PC-9 (cell line): ENCODE data around the gene SUCO. TPM values are rescaled to one million over a fixed set of nuclear protein-coding genes. Genes with fewer than 3 reads are reported as not detected.

ENCODE experiments used
- BruUV-seq: library from RNA; stranded (reverse); fragments of 400-500 nt; replicated peaks from 2 replicates; lab custom pipeline; 2021; lab: Mats Ljungman, UMichigan
- CTCF ChIA-PET: fragments of 300-600 bp; sonication (Branson Sonifier 250); formaldehyde crosslinking; loops from one replicate; lab custom pipeline; 2022; ENCODE audit warnings: antibody characterized with exemption; lab: Charles Lee
- POLR2A ChIA-PET: fragments of 300-600 bp; sonication (Branson Sonifier 250); formaldehyde crosslinking; loops from one replicate; lab custom pipeline; 2022; ENCODE audit warnings: antibody characterized with exemption; ENCODE audit not compliant: unreplicated experiment; lab: Charles Lee
- DNase-seq, 2 experiments: peaks; one replicate each; pipeline versions ENCODE4 v3.0.0 to v3.0.0-alpha.2; 2015 to 2022; ENCODE audit warnings: mixed read lengths in 1 of 2
- H2AFZ ChIP-seq: fragments of 200-600 bp; sonication (generic); 2 replicates; pipeline ENCODE4 v1.8.1; 2017; ENCODE audit warnings: antibody characterized with exemption
- H3F3A ChIP-seq: fragments of 200-600 bp; sonication (generic); 2 replicates; pipeline ENCODE4 v1.8.1; 2017; ENCODE audit warnings: antibody characterized with exemption, mild to moderate bottlenecking, low read depth; ENCODE audit not compliant: insufficient read depth
- H3K27ac ChIP-seq: fragments of 200-600 bp; sonication (generic); 2 replicates; pipeline ENCODE4 v1.6.1; 2016; ENCODE audit warnings: mixed run types
- H3K27me3 ChIP-seq: fragments of 200-600 bp; sonication (generic); 2 replicates; pipeline ENCODE4 v1.6.1; 2016; ENCODE audit warnings: low read depth, mixed run types; ENCODE audit not compliant: insufficient read depth
- H3K36me3 ChIP-seq: fragments of 200-600 bp; sonication (generic); 2 replicates; pipeline ENCODE4 v1.6.1; 2016; ENCODE audit warnings: low read depth, mixed run types
- H3K4me1 ChIP-seq: fragments of 200-600 bp; sonication (generic); replicated peaks from 2 replicates; pipeline ENCODE4 v1.6.1; 2016; ENCODE audit warnings: mixed run types; ENCODE audit not compliant: insufficient read depth
- H3K4me2 ChIP-seq: fragments of 200-600 bp; sonication (generic); 2 replicates; pipeline ENCODE4 v1.6.1; 2017; ENCODE audit warnings: mixed run types
- H3K4me3 ChIP-seq: fragments of 200-600 bp; sonication (generic); 2 replicates; pipeline ENCODE4 v1.6.1; 2016; ENCODE audit warnings: mixed run types
- H3K79me2 ChIP-seq: fragments of 200-600 bp; sonication (generic); 2 replicates; pipeline ENCODE4 v1.6.1; 2017; ENCODE audit warnings: low read depth, mixed run types
- H3K9me2 ChIP-seq: fragments of 200-600 bp; sonication (generic); 2 replicates; pipeline ENCODE4 v1.8.1; 2017; ENCODE audit warnings: mild to moderate bottlenecking; ENCODE audit not compliant: insufficient read depth
- H3K9me3 ChIP-seq: fragments of 200-600 bp; sonication (generic); 2 replicates; pipeline ENCODE4 v1.8.1; 2016; ENCODE audit warnings: low read depth; ENCODE audit not compliant: insufficient read depth
- H4K20me1 ChIP-seq: fragments of 200-600 bp; sonication (generic); 2 replicates; pipeline ENCODE4 v1.8.1; 2017; ENCODE audit not compliant: insufficient read depth
- CTCF ChIP-seq: fragments of 200-600 bp; sonication (generic); conservative IDR thresholded peaks from 2 replicates; pipeline ENCODE4 v1.6.1; 2017; ENCODE audit warnings: mixed run types, antibody characterized with exemption, mild to moderate bottlenecking, moderate library complexity
- EZH2 ChIP-seq: fragments of 200-600 bp; sonication (generic); IDR thresholded peaks from 2 replicates; pipeline ENCODE4 v1.8.0; 2017; ENCODE audit warnings: antibody characterized with exemption, low read depth
- intact Hi-C: fragments of 100-400 bp; cut with micrococcal nuclease; formaldehyde crosslinking; loops from one replicate; pipeline ENCODE4 v1.10.0; 2022; ENCODE audit not compliant: unreplicated experiment
- total RNA-seq: library from RNA; stranded (reverse); gene quantifications from 2 replicates; pipeline ENCODE4 v1.2.3, GENCODE V29; 2021

SUCO gene
- total RNA-seq, 1 experiment from 2014 or later = 34.0 TPM

- H3F3A ChIP-seq = 0 out of 2 replicates have a peak, but pooled peaks cover 11% of the 10 kb centered on the region
- intact Hi-C loops = no loop called here
- H3K9me2 ChIP-seq = 0 out of 2 replicates have a peak, but pooled peaks cover 4% of the 10 kb centered on the region
- CTCF ChIA-PET = no interaction called here
- H3K27ac ChIP-seq = no peak overlapping the region
- peaks cover 20% of the 10 kb centered on the region for H3K4me1 ChIP-seq
- no peak overlapping the region for H2AFZ ChIP-seq
- no TSS peak for BruUV-seq
- H3K4me2 ChIP-seq = no peak overlapping the region
- H3K4me3 ChIP-seq = no peak overlapping the region
- H3K9me3 ChIP-seq = no peaks in the 10 kb centered on the region
- POLR2A ChIA-PET = no interaction called here
- no peak for TF ChIP-seq EZH2
- TF ChIP-seq CTCF = no peak
- DNase-seq = no peak
- no peaks in the 10 kb centered on the region for H3K27me3 ChIP-seq
- H3K36me3 ChIP-seq = no peaks in the 10 kb centered on the region
- no peaks in the 10 kb centered on the region for H4K20me1 ChIP-seq
- no peaks in the 10 kb centered on the region for H3K79me2 ChIP-seq
Observed at GRCh38 chr1:172487550-172487949, 45.4 kb upstream of the SUCO start.

- Histone ChIP-seq H2AFZ (no peak overlapping the region), H3K4me3 (no peak overlapping the region), H4K20me1 (no peaks in the 10 kb centered on the region), H3K27ac (no peak overlapping the region), H3K9me2 (0 out of 2 replicates have a peak, but pooled peaks cover 4% of the 10 kb centered on the region), H3K9me3 (no peaks in the 10 kb centered on the region), H3K4me2 (no peak overlapping the region), H3K27me3 (no peaks in the 10 kb centered on the region), H3K79me2 (no peaks in the 10 kb centered on the region), H3F3A (0 out of 2 replicates have a peak, but pooled peaks cover 10% of the 10 kb centered on the region), H3K36me3 (no peaks in the 10 kb centered on the region), H3K4me1 (peaks cover 15% of the 10 kb centered on the region)
- ChIA-PET POLR2A (no interaction called here), CTCF (no interaction called here)
- no peak for DNase-seq
- intact Hi-C loops = no loop called here
- BruUV-seq = no TSS peak
- no peak for TF ChIP-seq CTCF
- TF ChIP-seq EZH2 = no peak
Observed at GRCh38 chr1:172488393-172488792, 44.6 kb upstream of the SUCO start.

- intact Hi-C loops = no loop called here
- no peak for DNase-seq
Observed at GRCh38 chr1:172489847-172490246, 43.1 kb upstream of the SUCO start.

More at GRCh38 chr1:172489847-172490246, 43.1 kb upstream of the SUCO start:
- Histone ChIP-seq H3K36me3 (no peaks in the 10 kb centered on the region), H3K9me2 (0 out of 2 replicates have a peak, but pooled peaks cover 4% of the 10 kb centered on the region), H3K4me2 (no peak overlapping the region), H3K9me3 (no peaks in the 10 kb centered on the region), H3K27me3 (no peaks in the 10 kb centered on the region), H3K27ac (no peak overlapping the region), H4K20me1 (no peaks in the 10 kb centered on the region), H3K79me2 (no peaks in the 10 kb centered on the region), H3F3A (no peaks in the 10 kb centered on the region), H3K4me1 (peaks cover under 1% of the 10 kb centered on the region; the same call in 1 of the 2 replicates), H3K4me3 (no peak overlapping the region), H2AFZ (no peak overlapping the region)
- TF ChIP-seq CTCF (no peak), EZH2 (no peak)
- no TSS peak for BruUV-seq
- ChIA-PET POLR2A (no interaction called here), CTCF (no interaction called here)
